Natural killer cell (primary cell): ENCODE measurements around the gene ANXA1. TPM values are rescaled to one million over a fixed set of nuclear protein-coding genes. Genes with fewer than 3 reads are reported as not detected.

Source experiments
- ATAC-seq, 3 donors: fragments of 150-1000 bp in 2 of 3; fragments of 200-7000 bp in 1 of 3; cut with Tn5 transposase; 1 replicate in 1 of 3; 2 replicates in 2 of 3; pipeline ENCODE4 v1.10.0; 2021; ENCODE audit warnings: mild to moderate bottlenecking in 2 of 3, moderate library complexity in 2 of 3
- DNase-seq, 2 donors: peaks; one replicate each; pipeline versions ENCODE4 v3.0.0 to v3.0.0-alpha.2; 2013 to 2021; ENCODE audit warnings: mixed read lengths in 1 of 2
- H3K27ac ChIP-seq: one replicate; pipeline ENCODE4 v1.5.1; 2013; ENCODE audit warnings: mild to moderate bottlenecking, low read length
- H3K27me3 ChIP-seq: one replicate; pipeline ENCODE4 v1.6.1; 2013; ENCODE audit warnings: low read length; ENCODE audit not compliant: control insufficient read depth, insufficient read depth
- H3K36me3 ChIP-seq: one replicate; pipeline ENCODE4 v1.6.1; 2013; ENCODE audit warnings: low read length; ENCODE audit not compliant: control insufficient read depth, insufficient read depth
- H3K4me1 ChIP-seq: one replicate; pipeline ENCODE4 v1.6.1; 2013; ENCODE audit warnings: low read length; ENCODE audit not compliant: control insufficient read depth, insufficient read depth
- H3K4me3 ChIP-seq: one replicate; pipeline ENCODE4 v1.5.1; 2013; ENCODE audit warnings: low read length
- H3K9me3 ChIP-seq: one replicate; pipeline ENCODE4 v1.6.1; 2013; ENCODE audit warnings: low read length; ENCODE audit not compliant: control insufficient read depth, insufficient read depth
- H3K27ac Mint-ChIP-seq, 2 donors: one replicate each; pipeline ENCODE4 v1.8.0; 2022; ENCODE audit warnings: mild to moderate bottlenecking in 2 of 2, mixed read lengths in 2 of 2, moderate library complexity in 1 of 2
- H3K27me3 Mint-ChIP-seq, 2 donors: one replicate each; pipeline ENCODE4 v1.8.0; 2022; ENCODE audit warnings: low read depth in 2 of 2, mixed read lengths in 2 of 2
- H3K36me3 Mint-ChIP-seq: one replicate; pipeline ENCODE4 v1.8.0; 2022; ENCODE audit warnings: mixed read lengths
- H3K4me1 Mint-ChIP-seq, 2 donors: one replicate each; pipeline ENCODE4 v1.8.0; 2022; ENCODE audit warnings: mixed read lengths in 2 of 2
- H3K4me3 Mint-ChIP-seq: one replicate; pipeline ENCODE4 v1.8.0; 2022; ENCODE audit warnings: mild to moderate bottlenecking, moderate library complexity, mixed read lengths
- H3K9me3 Mint-ChIP-seq, 2 donors: one replicate each; pipeline ENCODE4 v1.8.0; 2022; ENCODE audit warnings: mixed read lengths in 2 of 2
- WGBS: methylation state at CpG from one replicate; pipeline ENCODE4 v1.1.7; 2013; ENCODE audit warnings: missing lambda C conversion rate; ENCODE audit not compliant: insufficient coverage; 5-methylcytosine and 5-hydroxymethylcytosine counted together
- intact Hi-C: fragments of 100-400 bp; cut with micrococcal nuclease; formaldehyde crosslinking; loops from one replicate; pipeline ENCODE4 v1.14.2; 2022
- total RNA-seq, 4 donors: library from RNA; stranded (reverse); fragments of 120-200 nt in 1 of 4; gene quantifications; one replicate each; pipeline versions ENCODE4 v1.2.3 to v1.2.4, GENCODE V29; 2013 to 2022
- TF ChIP-seq, protein P1 (sequence below): fragments of 200-600 bp; IDR thresholded peaks from one replicate; pipeline ENCODE4 v1.8.0; 2022; ENCODE audit warnings: antibody characterized with exemption

Gene ANXA1
- total RNA-seq, 3 donors from 2014 or later (not counting 1 experiment from before 2014, with no cell fraction given) = 362 to 1,065 (median 419) TPM

DNA sequence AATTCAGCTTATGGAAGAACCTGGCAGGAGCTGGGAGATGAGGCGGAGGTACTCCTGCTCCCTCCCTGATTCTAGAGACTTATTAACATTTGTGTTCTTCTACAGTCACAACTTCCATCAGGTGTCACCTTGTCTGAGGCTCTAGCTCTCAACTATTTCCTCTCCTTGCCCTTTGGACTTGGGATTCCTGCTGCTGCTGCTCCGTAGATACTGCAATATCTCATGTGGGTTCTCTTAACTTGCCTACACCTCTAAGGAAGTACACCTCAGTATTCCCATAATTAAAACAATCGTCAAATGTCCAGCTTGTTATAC, 21.2 kb downstream of the ANXA1 start:
- ATAC-seq = no peak
- Mint-ChIP-seq H3K9me3 (no peaks in the 10 kb centered on the region), H3K27ac (peak overlapping the region; percentile 21 to 73), H3K27me3 (no peaks in the 10 kb centered on the region), H3K36me3 (peaks cover 11% of the 10 kb centered on the region), H3K4me1 (peaks cover 10% of the 10 kb centered on the region in 2 donors), H3K4me3 (no peak overlapping the region)
- TF ChIP-seq, protein P1, sequence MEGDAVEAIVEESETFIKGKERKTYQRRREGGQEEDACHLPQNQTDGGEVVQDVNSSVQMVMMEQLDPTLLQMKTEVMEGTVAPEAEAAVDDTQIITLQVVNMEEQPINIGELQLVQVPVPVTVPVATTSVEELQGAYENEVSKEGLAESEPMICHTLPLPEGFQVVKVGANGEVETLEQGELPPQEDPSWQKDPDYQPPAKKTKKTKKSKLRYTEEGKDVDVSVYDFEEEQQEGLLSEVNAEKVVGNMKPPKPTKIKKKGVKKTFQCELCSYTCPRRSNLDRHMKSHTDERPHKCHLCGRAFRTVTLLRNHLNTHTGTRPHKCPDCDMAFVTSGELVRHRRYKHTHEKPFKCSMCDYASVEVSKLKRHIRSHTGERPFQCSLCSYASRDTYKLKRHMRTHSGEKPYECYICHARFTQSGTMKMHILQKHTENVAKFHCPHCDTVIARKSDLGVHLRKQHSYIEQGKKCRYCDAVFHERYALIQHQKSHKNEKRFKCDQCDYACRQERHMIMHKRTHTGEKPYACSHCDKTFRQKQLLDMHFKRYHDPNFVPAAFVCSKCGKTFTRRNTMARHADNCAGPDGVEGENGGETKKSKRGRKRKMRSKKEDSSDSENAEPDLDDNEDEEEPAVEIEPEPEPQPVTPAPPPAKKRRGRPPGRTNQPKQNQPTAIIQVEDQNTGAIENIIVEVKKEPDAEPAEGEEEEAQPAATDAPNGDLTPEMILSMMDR = no peak
- Histone ChIP-seq H3K27ac (no peak overlapping the region), H3K27me3 (no peaks in the 10 kb centered on the region), H3K4me1 (no peaks in the 10 kb centered on the region), H3K4me3 (no peak overlapping the region), H3K9me3 (no peaks in the 10 kb centered on the region), H3K36me3 (peaks cover 34% of the 10 kb centered on the region)
- DNase-seq = no peak
- 93% methylated on average over 3 of the region's 3 CpGs for WGBS
- intact Hi-C loops = no loop called here

DNA sequence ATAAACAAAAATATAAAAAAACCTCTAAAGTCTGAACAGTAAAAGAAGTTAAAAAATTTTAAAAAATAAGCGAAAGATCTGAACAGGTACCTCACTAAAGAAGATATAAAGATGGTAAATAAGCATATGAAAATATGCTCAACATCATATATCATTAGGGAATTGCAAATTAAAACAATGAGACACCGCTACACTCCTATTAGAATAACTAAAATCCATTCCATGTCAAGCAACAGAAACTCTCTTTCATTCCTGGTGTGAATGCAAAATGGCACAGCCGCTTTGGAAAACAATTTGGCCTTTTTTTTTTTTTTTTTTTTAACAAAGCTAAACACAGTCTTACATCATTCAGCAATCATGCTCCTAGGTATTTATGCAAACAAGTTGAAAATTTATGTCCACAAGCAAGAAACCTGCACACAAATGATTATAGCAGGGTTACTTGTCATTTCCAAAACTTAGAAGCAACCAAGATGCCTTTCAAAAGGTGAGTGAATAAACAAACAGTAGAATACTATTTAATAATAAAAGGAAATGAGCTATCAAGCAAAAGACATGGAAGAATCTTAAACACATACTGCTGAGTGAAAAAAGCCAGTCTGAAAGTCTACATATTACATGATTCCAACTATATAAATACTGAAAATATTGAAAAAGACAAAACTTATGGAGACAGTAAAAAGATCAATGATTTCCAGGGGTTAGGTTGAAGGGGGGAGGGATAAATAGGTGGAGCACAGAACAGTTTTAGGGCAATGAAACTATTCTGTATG, 22.1 kb downstream of the ANXA1 start:
- H3K4me1 ChIP-seq = no peaks in the 10 kb centered on the region
- TF ChIP-seq, protein P1 = no peak
- H3K4me3 ChIP-seq = no peak overlapping the region
- H3K27ac ChIP-seq = no peak overlapping the region
- no peaks in the 10 kb centered on the region for H3K27me3 ChIP-seq
- ATAC-seq = no peak
- Mint-ChIP-seq H3K4me3 (no peak overlapping the region), H3K9me3 (no peaks in the 10 kb centered on the region), H3K27ac (peak overlapping the region in 1 of 2 donors; percentile 73), H3K4me1 (peaks cover 1% of the 10 kb centered on the region in 2 donors), H3K27me3 (no peaks in the 10 kb centered on the region), H3K36me3 (peaks cover 3% of the 10 kb centered on the region)
- intact Hi-C loops = no loop called here
- 94% methylated on average over 2 of the region's 3 CpGs for WGBS
- DNase-seq = no peak
- H3K36me3 ChIP-seq = peaks cover 26% of the 10 kb centered on the region
- H3K9me3 ChIP-seq = no peaks in the 10 kb centered on the region

DNA sequence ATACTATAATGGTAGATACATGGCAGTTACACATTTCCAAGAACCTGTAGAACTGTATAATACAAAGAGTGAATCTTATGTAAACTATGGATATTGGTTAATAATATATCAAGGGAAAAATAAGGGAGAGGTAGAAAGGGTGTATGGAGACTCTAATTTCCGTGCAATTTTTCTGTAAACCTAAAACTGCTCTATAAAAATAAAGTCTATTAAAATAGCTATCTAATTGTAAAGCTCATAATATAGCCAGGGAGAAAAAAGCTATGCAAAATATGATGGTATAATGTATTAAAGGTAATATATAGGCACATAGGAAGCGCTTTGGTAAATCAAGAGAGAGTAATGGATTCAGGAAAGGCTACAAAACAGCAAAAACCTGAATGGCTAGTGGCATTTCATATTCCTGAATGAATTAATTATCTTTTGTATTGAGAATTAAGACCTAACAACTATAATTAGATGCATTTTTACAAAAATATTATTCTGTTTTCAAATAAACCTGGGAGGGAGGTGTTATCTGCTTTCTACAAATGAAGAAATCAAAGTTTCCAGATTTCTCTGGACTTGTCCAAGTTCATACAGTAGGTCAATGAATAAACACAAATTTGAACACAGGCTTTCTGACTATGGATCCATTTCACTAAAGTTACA, 22.8 kb downstream of the ANXA1 start:
- Mint-ChIP-seq H3K36me3 (no peaks in the 10 kb centered on the region), H3K9me3 (no peaks in the 10 kb centered on the region), H3K4me1 (no peaks in the 10 kb centered on the region), H3K27me3 (no peaks in the 10 kb centered on the region), H3K4me3 (no peak overlapping the region), H3K27ac (no peak overlapping the region)
- TF ChIP-seq, protein P1 = no peak
- DNase-seq (no peak), ATAC-seq (no peak)
- H3K36me3 ChIP-seq = peaks cover 18% of the 10 kb centered on the region
- no peaks in the 10 kb centered on the region for H3K27me3 ChIP-seq
- H3K4me1 ChIP-seq = no peaks in the 10 kb centered on the region
- no peaks in the 10 kb centered on the region for H3K9me3 ChIP-seq
- no peak overlapping the region for H3K27ac ChIP-seq
- WGBS = 92% methylated on average over 1 of the region's 2 CpGs
- H3K4me3 ChIP-seq = no peak overlapping the region
- intact Hi-C loops = no loop called here
